Raji (cell line): ENCODE results near the gene PLAGL1.

Experiments used
- POLR2A ChIP-seq: IDR thresholded peaks from 2 replicates; pipeline ENCODE4 v1.6.1; 2011; ENCODE audit warnings: low read depth, low read length, control low read depth; ENCODE audit not compliant: insufficient read depth

PLAGL1 gene

GRCh38 chr6:143976806-143977349 is 31.2 kb downstream of the PLAGL1 start:
- no peak for TF ChIP-seq POLR2A

DNA sequence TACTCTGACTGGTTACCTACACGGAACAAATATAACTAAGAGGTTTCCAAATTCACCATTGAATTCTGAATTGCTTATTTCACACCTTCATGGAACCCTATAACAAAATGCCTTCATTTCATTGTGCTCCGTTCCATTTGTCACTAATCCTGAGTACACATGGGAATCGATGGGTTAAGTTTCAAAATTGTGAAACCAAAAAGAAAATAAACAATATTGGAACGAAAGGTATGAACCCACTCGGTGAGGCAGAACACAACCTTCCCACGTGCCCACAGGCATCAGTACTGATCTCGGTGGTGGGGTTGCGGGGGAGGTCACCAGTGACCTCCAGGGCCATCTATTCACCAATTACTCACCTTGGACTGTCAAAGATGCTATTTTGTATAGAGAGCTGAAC is 34.0 kb downstream of the PLAGL1 start:
- no peak for TF ChIP-seq POLR2A

- TF ChIP-seq POLR2A, result no peak
These were observed 34.7 kb downstream of the PLAGL1 start for GRCh38 chr6:143973097-143973966.

GRCh38 chr6:143971482-143972205 is 36.4 kb downstream of the PLAGL1 start:
- no peak for TF ChIP-seq POLR2A

DNA sequence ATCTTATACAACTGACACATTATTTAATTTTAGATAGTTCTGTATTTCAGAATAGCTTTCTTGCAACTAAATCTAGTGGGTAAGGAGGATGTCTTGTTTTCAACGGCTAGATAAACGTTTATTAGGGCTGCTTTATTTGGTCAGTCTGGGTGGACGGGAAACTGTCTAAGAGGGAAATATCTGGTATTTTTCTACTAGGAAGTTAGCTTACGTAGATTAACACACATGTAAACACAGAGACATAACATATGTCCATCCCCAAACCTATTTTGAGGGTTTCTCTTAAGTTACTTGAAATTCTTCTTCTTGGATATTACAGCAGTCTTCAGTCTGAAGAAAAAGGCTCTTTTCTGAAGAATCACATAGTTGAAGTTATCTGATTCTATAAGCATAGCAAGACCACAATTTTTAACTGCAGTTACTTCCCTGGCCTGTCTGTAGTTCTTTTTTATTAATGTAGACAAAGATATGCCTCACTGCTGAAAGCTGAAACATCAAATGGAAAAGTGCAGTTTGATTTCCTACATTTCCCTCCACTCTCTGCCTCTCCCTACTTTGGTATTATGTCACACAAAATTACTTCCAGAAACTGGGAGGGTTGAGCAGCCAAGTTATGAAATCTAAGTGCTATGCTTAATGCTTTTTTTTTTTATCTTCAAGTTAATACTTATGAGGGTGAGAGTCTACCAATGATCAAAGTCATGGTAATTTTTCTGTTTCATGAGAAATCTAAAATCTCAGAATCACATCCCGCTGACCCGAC is 37.4 kb downstream of the PLAGL1 start:
- no peak for TF ChIP-seq POLR2A

GRCh38 chr6:143969077-143969476 is 39.0 kb downstream of the PLAGL1 start:
- TF ChIP-seq POLR2A, result no peak

GRCh38 chr6:143967706-143968376 is 40.2 kb downstream of the PLAGL1 start:
- TF ChIP-seq POLR2A, result no peak

DNA sequence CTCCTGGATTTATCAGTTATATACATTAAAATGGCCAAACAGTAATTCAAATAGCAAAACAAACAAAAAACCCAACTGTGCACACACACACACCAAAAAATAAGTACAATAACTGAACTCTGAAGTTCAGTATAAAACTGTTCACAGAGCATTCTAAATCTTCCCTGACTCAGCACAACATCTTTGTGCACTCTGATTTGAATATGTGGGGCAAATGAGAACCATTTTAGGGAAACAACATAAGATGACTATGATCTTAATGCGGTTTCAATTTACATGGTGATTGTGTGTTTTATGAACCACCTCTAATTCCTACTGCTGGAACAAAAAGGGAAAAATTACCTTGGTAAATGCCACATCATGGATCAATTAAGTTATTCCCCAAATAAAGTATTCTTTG is 41.7 kb downstream of the PLAGL1 start:
- TF ChIP-seq POLR2A, result no peak

DNA sequence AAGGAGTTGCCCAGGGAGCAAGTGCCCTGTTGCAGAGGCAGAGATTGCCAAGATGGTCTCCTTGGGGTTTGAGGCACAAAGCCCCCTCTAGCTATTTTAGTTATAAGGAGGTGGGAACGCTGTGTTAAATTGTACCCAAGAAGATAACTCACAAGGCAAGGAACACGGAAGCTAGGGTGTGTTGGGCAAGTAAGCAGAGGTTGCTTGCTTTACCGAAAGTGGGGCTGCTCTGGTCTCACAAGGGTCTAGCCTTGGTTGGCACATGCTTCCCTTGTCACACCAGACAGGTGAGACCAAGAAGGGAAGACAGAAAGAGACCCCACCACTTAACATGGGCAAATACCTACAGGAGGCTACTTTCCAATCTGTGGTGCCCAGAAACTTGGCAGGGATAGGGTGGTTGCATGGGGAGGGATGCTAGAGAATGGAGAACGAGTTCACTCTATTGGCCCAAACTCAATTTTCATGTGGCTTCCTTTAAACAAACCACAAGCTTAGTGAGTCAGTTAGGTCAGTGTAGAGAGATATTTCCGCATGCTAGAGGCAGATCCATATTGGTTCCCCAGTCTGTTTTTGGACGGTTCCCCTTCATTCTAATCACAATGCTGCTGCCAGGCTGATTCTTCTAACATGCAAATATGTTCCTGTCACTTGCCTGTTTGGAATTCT is 42.4 kb downstream of the PLAGL1 start:
- no peak for TF ChIP-seq POLR2A

DNA sequence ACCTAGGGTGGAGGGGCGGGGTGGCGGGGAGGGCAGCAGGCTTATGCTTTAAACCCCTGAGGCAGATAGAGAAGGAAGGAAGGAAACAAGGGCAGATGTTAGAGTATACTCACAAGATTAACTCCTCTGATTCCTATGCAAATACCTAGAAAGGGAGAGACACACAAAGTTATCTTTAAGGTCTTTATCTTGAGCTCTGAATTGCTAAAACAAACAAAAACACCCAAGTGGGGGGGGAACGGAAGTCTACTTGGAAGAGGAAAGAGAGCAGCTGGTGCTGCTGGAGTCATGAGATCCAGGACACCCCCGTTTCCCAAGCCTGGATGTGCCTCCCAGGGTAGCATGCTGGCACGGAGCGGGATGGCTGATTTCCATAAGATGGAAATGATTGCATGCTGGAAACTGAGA is 43.4 kb downstream of the PLAGL1 start:
- TF ChIP-seq POLR2A, result no peak

- no peak for TF ChIP-seq POLR2A
These were observed 44.7 kb downstream of the PLAGL1 start for GRCh38 chr6:143963158-143963919.

GRCh38 chr6:143961886-143962878 is 45.9 kb downstream of the PLAGL1 start:
- TF ChIP-seq POLR2A, result no peak
